Femur (tissue), 1 donor: ENCODE results near the gene EPAS1.

Experiments used
- DNase-seq: peaks from one replicate; pipeline ENCODE4 v3.0.0-alpha.2; 2017

EPAS1 gene

DNA sequence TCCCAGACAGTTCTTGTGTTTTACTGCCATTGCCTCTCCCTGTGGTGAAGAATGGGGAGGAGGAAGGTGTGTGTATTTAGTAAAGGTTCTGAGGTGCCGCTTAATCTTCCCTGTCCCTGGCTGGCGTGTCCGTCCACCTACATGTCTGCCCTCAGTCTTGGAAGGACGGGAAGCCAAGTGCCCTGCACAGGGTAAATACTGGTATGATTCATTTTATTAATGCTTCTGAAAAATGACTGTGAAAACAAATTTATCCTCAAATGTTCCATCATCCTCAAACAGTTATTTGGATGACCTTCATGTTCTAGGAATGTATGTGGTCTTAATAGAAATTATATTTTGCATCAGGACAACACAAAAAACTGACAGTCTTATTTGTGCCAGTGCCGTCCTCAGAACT is 6.6 kb downstream of the EPAS1 start:
- no peak for DNase-seq

DNA sequence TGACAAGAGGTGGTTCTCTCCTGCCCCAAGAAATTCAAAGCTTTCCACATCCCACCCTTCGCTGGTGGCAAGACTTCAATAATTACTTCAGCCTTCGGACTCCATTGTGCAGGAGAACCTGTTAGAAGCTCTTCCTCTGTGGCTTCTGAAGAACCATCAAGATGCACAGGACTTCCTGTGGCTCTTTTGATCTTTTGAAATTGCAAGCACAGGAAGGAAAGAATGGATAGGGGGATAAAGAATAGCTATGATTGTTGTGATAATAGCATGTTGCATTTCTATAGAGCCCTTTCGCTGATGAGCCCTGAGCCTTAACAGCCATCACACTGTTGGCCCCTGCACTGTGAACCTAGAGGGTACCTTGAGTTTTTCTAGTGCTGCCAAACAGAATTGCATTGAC is 7.4 kb downstream of the EPAS1 start:
- no peak for DNase-seq

- no peak for DNase-seq
These were observed 8.0 kb downstream of the EPAS1 start for GRCh38 chr2:46305187-46305586.

DNA sequence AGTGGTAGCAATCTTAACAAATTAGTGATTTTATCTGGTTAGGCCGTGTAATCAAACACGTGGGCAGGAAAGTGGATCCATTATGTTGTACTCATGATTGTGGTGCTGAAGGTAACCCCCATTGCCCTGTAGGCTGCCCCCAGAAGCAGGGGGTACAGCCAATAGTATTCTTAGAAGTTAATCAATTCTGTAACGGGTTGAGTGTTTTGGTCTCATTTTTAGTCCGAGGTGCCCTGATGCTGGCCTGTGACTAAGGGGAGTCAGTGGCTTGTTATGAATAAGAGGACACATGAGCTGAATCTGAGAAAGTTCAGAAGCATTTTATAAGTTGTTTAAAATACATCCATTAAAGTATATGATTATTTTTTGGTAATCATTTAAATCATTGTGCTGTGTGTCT is 8.6 kb downstream of the EPAS1 start:
- DNase-seq = no peak

GRCh38 chr2:46306330-46306751 is 9.1 kb downstream of the EPAS1 start:
- no peak for DNase-seq

- no peak for DNase-seq
These were observed 9.9 kb downstream of the EPAS1 start for GRCh38 chr2:46306988-46307655.

DNA sequence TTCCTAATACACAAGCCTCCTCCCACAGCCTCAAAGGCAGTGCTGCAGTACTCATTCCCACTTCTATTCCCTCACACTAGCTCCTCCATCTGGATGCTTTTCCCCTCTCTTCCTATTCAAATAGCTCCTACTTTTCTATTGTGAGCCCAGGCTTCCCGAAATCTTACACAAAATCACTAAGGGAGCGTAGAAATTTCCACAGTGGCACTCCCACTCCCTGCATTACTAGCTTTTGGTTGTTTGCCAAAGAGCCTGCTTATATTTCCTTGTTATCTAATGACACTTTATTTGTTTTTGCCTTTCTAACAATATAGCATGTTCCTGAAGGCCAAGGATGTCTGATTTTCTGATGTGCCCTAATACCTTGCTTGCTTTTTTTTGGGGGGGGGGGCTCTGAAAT is 10.9 kb downstream of the EPAS1 start:
- DNase-seq = no peak

GRCh38 chr2:46308629-46309028 is 11.4 kb downstream of the EPAS1 start:
- no peak for DNase-seq

DNA sequence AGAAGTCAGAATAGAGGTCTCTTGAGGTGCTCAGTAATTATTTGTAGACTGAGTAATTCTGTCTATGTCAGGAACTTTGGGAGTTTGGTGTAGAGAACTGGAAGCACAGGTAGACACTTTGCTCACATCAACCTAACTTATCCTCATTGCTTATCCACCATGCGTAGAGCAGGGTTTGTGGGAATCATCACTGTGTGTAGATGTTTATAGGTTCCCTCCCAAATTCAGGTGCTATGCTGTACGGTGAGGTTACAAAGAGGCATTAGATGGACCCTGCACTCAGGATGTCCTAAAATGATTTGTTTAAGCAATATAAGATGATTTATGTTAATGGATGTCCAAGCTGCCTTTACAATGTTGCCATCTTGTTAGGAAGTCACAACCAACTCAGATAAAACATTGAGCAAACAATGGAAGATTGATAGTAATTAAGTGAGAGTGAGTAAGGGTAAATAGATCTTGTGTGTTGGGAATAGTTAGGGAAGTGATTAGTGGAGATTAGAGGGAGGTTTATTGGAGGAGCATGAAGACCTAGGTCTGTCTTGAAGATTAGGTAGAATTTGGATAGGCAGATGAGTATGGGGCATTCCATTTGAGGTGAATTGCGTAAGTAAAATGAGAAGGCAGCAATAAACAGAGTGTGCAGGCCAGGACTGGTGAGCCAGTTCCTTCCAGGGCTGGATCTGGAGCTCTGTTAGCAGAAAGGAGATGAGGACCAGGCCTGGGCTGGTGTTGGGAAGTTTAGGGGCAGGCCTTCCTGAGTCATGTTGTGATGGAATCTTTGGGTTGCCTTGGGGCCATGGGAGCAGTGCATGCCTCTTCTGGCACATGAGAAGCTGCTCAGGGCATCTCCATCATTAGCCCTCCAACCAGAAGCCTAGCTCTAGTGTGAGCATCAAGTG is 12.1 kb downstream of the EPAS1 start:
- DNase-seq = no peak

GRCh38 chr2:46310446-46310845 is 13.2 kb downstream of the EPAS1 start:
- no peak for DNase-seq

- no peak for DNase-seq
These were observed 14.5 kb downstream of the EPAS1 start for GRCh38 chr2:46311651-46312223.

DNA sequence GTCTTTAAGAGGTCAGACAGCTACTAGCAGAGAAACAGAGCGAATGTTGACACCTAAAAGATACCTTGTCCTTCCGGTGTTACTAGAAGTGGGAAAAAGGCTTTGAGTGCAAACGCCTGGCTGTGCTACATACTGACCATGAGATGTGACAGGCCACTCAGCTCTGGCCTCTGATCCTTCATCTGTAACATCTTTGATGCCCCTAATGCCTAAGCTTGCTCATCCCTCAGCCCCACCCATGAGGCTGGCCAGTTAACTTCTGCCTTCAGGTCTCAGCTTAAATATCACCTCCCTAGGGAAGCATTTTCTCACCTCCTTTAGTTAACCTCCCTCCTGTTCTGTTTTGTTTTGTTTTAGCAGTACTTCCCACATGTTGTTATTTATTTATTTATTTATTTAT is 15.9 kb downstream of the EPAS1 start:
- DNase-seq = no peak

DNA sequence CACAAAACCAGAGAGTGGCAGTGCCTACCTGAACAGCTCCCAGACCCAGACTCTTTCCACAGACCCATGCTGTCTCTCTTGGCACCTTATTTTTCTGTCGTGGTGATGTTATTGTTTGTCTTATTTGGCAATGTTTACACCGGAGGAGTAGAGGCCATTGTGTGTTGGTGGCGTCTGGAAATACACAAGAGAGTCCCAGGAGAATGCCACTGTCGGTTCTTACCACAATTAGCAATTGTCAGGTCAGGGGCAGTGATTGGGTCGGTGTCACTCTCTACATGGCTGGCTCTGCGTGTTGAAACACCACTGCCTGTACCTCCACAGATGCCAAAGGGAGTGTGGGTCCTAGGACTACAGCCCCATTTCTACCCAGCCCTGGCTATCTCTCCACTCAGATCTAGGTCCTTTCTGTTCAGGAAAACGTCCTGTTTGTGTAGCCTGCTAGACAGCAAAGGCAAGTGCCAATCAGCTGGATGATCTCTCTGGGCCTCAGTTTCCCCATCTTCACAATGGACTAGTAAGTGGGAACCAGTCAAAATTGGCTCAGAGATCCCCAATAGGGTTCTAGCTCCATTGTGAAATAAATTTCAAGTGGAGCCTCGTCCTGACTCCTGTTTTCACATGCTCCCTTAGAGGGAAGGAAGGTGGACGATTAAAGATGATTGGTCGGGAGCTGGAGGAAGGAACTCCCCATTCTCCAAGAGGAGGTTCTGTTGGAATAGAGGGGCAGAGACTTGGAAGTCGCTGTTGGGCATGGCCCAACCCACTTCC is 17.0 kb downstream of the EPAS1 start:
- DNase-seq = no peak

- DNase-seq = peak; percentile 78
These were observed 18.1 kb downstream of the EPAS1 start for GRCh38 chr2:46315103-46315890.

DNA sequence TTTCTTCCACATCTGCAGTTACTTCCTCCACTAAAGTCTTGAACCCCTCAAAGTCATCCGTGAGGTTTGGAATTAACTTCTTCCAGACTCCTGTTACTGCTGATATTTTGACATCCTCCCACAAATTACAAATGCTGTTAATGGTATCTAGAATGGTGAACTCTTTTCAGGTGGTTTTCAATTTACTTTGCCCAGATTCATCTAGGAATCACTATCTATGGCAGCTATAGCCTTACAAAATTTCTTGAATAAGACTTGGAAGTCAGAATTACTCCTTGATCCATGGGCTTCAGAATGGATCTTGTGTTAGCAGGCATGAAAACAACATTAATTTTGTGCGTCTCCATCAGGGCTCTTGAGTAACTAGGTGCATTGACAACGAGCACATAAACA is 19.9 kb downstream of the EPAS1 start:
- DNase-seq = no peak

DNA sequence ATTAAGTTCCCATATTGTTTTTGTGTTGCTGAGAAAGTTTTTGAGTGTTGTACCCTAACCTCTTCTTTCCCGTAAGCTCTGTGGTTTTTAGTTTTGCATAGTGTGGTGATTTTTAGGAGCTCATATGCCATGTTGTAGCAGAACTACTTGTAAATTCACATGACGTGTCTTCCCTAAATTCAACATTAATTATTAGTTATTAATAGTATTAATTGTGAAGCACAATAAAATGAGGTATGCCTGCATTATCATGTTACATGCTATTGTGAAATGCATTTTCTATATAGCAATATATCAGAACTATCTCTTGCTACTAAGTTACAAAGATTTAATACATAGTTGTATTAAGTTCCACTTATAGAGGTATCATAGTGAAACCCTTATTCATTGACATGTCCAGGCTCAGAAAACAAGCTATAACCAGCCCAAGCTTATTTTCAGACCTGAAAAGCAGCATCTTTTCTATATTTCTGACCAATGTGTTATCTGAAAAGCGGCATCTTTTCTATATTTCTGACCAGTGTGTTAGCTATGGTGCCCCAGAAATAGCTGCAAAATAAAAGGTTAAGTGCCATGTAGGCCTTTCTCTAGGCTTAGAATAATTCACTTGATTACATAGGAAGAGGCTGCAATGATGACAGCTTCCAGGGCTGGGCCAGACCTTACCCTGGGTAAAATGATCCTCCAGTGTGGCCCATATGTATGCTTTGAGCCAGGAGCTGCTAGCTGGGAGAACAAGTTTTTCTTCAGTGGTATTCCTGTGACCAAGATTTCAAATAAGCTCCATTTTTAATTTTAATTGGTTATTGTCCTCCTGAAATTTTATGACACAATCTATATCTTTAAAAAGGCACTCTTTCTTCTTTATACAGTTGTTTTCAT is 21.6 kb downstream of the EPAS1 start:
- no peak for DNase-seq

DNA sequence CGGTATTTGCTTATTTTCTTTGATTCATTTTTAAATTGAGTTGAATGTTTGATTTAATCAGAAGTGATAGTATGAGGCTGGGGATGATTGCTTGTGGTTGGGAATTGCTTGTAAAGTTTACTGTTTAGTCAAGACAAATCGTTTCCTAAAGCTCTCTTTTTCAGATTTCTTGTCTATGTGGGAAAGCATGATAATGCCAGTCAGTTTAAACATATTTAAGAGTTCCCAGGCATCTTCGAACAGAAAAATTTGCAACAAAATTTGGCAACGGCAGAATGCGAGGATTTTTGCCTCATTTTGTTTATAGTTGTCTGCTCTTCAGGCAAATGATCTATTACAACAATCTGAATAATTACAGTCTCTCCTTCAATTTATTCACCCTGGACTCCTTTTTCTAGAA is 22.5 kb downstream of the EPAS1 start:
- no peak for DNase-seq

DNA sequence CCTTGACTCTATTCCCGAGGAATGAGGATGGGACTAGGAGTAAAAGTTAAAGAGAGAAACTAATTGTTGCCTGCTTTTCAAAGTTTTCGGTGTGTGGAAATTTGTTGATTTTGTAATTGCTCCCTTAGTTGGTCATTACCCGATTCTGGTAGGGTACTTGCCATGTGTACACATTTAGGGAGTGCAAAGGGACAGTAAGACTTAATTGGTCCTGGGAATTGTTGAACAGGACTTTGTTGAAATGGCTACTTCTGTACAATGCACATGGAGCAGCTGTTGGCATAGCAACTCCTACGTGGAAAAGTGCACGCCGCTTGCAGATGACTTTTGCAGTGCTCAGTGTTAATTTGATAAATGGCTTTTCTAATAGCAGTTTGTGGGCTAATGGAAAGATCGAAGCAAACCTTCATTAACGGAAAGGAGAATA is 22.9 kb downstream of the EPAS1 start:
- no peak for DNase-seq

- no peak for DNase-seq
These were observed 26.5 kb downstream of the EPAS1 start for GRCh38 chr2:46323730-46324129.

DNA sequence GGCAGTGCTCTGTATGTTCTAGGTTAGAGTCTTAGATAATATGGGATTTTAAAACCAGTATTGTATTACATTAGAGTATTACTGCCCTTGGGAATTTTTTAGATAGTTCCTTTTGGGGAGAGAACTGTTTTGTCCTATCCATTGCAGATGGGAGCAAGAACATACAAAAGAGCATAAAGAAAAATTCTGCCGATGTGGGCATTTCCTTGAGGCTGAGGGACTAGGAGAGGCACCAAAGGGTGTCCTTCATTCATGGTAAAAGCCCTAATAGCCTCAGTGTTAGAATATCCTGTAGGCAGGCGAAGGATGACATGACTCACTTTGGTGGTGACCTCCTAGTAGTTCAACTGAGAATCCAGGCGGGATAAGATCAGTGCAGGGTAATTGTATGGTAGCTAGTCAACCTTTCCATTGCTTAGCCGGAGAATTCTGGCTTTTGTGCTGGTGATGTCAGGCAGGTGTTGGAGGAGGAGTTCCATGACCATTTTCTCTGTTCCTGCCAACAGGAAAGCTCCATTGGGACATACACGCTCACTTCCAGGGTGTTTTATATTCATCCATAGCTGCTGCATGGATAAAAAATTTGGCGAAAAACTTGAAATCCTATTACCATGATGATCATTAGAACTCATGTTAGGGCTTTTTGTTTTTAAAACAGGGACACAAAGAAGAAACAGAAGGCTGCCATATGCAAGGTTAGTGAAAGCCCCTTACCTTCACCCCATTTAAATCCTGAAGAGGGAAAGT is 28.1 kb downstream of the EPAS1 start:
- DNase-seq = no peak
